ENCODE data around the gene ZNRF2.

The ZNRF2 gene

DNA sequence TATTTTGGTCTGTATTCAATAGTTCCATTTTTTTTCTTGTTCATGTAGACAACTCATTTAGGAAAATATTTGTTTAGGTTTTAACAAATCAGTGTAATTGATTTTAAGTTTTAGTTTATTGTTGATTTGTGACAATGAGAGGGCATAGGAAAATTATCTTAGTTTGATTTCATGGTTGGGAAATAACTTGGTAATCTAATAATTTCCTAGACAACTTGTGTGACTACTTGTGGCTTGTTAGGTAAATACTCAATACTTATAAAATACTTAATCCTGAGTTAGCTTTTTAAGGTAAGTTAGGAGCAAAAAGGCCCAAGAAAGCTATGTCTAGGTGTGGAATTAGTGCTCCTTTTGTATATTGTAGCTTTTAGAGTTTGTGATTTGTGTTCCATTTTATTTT lies 65.4 kb downstream of the ZNRF2 start:
- no peak overlapping the region for H3K9ac ChIP-seq (ENCODE audit: low read length)
- peaks cover 21% of the 10 kb centered on the region for H3K4me1 ChIP-seq (ENCODE audit: insufficient read depth, low read length)
- H3K4me3 ChIP-seq (ENCODE audit: low read depth in 1 of 2, low read length in 2 of 2): no peak overlapping the region
- no peaks in the 10 kb centered on the region for H3K36me3 ChIP-seq (ENCODE audit: insufficient read depth, low read length)
- no peak overlapping the region for H3K27ac ChIP-seq (ENCODE audit: low read depth, low read length)
- H3K27me3 ChIP-seq (ENCODE audit: control insufficient read depth in 1 of 2, insufficient read depth in 2 of 2, low read length in 2 of 2): no peaks in the 10 kb centered on the region
- H3K9me3 ChIP-seq (ENCODE audit: low read length): no peaks in the 10 kb centered on the region

DNA sequence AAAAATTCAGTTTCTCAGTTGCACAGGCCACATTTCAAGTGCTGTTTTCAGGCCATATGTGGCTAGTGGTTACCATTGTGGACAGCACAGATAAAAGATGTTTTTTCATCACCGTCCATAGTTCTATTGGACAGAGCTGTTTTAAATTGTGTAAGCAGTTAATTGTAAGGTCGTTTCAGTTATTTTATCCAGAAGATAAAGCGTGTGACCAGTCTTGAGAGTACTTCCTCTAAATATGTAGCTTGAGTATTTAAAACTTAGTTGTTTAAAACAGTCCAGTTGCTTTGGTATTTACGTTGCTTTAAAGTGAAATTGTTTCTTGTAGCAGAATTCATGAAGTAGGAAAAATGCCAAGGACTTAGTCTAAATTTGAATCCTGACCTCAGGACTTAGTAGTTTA lies 66.9 kb downstream of the ZNRF2 start:
- H3K9me3 ChIP-seq (ENCODE audit: low read length): no peaks in the 10 kb centered on the region
- H3K9ac ChIP-seq (ENCODE audit: low read length): no peak overlapping the region
- H3K4me3 ChIP-seq (ENCODE audit: low read depth in 1 of 2, low read length in 2 of 2): peak overlapping the region in 1 of 2 donors; percentile 2
- peaks cover 17% of the 10 kb centered on the region for H3K4me1 ChIP-seq (ENCODE audit: insufficient read depth, low read length)
- H3K36me3 ChIP-seq (ENCODE audit: insufficient read depth, low read length): no peaks in the 10 kb centered on the region
- no peak overlapping the region for H3K27ac ChIP-seq (ENCODE audit: low read depth, low read length)
- no peaks in the 10 kb centered on the region for H3K27me3 ChIP-seq (ENCODE audit: control insufficient read depth in 1 of 2, insufficient read depth in 2 of 2, low read length in 2 of 2)

DNA sequence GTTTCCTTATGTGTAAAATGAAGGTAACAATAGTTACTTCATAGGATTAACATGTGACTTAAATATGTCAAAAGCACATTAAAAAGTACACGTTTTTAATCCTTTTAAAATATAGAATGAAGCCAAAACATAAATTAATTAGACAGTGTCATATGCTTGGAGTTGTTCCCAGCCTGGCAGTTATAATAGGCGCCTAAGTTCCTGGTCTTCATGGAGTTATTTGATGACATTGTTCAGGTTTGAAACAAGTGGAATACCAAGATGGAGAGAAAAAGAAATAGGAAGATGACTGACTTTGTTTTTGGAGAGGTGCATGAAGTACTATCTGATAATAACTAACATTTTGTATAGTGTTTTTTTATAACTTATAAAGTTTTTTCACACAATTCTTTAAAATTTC lies 67.3 kb downstream of the ZNRF2 start:
- H3K9ac ChIP-seq (ENCODE audit: low read length): no peak overlapping the region
- no peaks in the 10 kb centered on the region for H3K36me3 ChIP-seq (ENCODE audit: insufficient read depth, low read length)
- no peaks in the 10 kb centered on the region for H3K9me3 ChIP-seq (ENCODE audit: low read length)
- H3K4me3 ChIP-seq (ENCODE audit: low read depth in 1 of 2, low read length in 2 of 2): peak overlapping the region in 1 of 2 donors; percentile 2
- peaks cover 17% of the 10 kb centered on the region for H3K4me1 ChIP-seq (ENCODE audit: insufficient read depth, low read length)
- H3K27ac ChIP-seq (ENCODE audit: low read depth, low read length): no peak overlapping the region
- H3K27me3 ChIP-seq (ENCODE audit: control insufficient read depth in 1 of 2, insufficient read depth in 2 of 2, low read length in 2 of 2): no peaks in the 10 kb centered on the region

DNA sequence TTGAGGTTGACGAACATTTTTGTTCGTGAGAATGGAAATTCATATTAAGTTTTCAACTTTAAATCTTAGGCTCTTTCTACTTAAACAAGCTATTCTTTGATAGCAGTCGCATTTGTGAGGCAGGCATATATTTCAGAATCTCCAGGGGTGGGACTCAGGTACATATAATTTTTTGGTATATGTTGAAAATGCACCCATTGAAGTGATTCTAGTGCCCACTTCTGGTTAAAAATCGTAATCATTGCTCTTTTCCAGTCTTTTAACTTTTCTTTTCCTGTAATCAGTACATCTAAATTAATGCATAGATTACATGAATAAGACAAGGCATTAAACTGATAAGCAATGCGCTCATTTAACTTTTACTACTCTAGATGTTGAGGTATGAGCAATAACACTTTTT lies 67.8 kb downstream of the ZNRF2 start:
- Histone ChIP-seq H3K4me1 (ENCODE audit: insufficient read depth, low read length) (peaks cover 17% of the 10 kb centered on the region), H3K9ac (ENCODE audit: low read length) (no peak overlapping the region), H3K9me3 (ENCODE audit: low read length) (no peaks in the 10 kb centered on the region), H3K36me3 (ENCODE audit: insufficient read depth, low read length) (no peaks in the 10 kb centered on the region), H3K27ac (ENCODE audit: low read depth, low read length) (no peak overlapping the region), H3K27me3 (ENCODE audit: control insufficient read depth in 1 of 2, insufficient read depth in 2 of 2, low read length in 2 of 2) (no peaks in the 10 kb centered on the region), H3K4me3 (ENCODE audit: low read depth in 1 of 2, low read length in 2 of 2) (no peak overlapping the region)

DNA sequence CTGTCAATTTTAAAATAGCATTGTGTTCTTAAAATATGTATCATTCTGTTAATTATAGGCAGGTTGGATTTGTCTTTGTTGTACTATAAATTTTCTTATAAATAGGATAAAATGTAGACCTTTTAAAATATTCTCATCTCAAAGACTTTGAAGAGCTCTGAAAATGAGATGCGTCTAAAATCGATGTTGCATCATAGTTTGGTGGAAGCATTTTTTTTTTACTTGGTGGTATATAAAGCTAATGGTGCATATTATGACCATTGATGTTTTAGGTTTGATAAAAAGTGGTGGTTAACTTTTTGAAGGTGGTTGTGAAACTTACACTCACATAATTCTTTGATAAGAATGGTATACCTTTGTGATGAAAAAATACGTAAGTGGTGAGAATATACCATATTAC lies 69.1 kb downstream of the ZNRF2 start:
- Histone ChIP-seq H3K4me3 (ENCODE audit: low read depth in 1 of 2, low read length in 2 of 2) (no peak overlapping the region), H3K9ac (ENCODE audit: low read length) (no peak overlapping the region), H3K27me3 (ENCODE audit: control insufficient read depth in 1 of 2, insufficient read depth in 2 of 2, low read length in 2 of 2) (no peaks in the 10 kb centered on the region), H3K9me3 (ENCODE audit: low read length) (no peaks in the 10 kb centered on the region), H3K27ac (ENCODE audit: low read depth, low read length) (no peak overlapping the region), H3K4me1 (ENCODE audit: insufficient read depth, low read length) (peaks cover 12% of the 10 kb centered on the region), H3K36me3 (ENCODE audit: insufficient read depth, low read length) (no peaks in the 10 kb centered on the region)

DNA sequence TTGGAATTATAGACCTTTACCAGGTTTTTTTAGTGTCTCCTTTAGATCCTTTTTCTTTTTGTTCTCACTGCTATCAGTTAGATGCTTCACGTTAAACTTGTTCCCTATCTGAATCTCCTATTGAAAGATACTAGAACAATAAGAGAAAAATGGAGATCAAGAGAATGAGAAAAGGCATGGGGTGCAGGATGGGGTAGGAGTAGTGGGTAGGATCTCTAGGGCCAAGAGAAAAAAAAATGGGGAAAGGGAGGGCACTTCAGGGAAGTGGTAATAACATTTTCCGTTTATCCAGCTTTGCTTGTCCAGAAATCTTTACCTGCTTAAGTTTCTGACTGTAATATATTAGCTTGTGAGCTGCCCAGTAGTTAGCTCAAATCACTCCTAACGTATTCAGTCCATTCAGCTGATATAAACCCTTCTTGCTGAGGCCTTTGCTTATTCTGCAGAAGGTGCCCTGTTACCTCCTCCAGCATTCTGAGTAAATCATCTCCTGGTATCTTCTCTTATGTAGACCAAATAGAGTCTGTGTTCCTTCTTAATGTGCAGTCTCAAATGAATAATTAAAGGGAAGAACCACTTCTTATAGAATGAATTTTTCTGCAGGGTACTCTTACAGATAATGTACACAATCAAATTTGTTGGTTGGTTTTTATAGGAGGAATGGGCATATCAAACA lies 69.7 kb downstream of the ZNRF2 start:
- no peaks in the 10 kb centered on the region for H3K27me3 ChIP-seq (ENCODE audit: control insufficient read depth in 1 of 2, insufficient read depth in 2 of 2, low read length in 2 of 2)
- no peaks in the 10 kb centered on the region for H3K9me3 ChIP-seq (ENCODE audit: low read length)
- H3K9ac ChIP-seq (ENCODE audit: low read length): no peak overlapping the region
- H3K27ac ChIP-seq (ENCODE audit: low read depth, low read length): no peak overlapping the region
- peaks cover 11% of the 10 kb centered on the region for H3K4me1 ChIP-seq (ENCODE audit: insufficient read depth, low read length)
- no peaks in the 10 kb centered on the region for H3K36me3 ChIP-seq (ENCODE audit: insufficient read depth, low read length)
- no peak overlapping the region for H3K4me3 ChIP-seq (ENCODE audit: low read depth in 1 of 2, low read length in 2 of 2)

DNA sequence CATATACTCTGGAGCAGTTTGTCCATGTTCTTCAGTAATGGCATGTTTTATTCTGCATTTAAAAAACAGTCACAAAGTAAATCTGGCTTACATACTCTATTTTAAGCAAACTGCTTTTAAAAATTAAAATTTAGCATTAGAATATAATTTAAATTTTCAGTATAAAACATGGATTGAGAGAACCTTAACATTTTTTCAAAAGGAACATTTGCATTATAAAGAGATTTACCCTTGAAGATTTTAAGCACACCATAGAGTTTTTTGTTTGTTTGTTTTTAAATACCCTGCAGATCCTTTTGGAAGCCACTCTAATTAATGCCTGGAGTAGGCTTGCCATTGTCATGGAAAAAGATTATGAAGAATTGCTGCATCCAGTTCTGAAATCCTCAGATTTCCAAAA lies 70.4 kb downstream of the ZNRF2 start:
- Histone ChIP-seq H3K4me3 (ENCODE audit: low read depth in 1 of 2, low read length in 2 of 2) (no peak overlapping the region), H3K9me3 (ENCODE audit: low read length) (no peaks in the 10 kb centered on the region), H3K9ac (ENCODE audit: low read length) (no peak overlapping the region), H3K4me1 (ENCODE audit: insufficient read depth, low read length) (peaks cover 11% of the 10 kb centered on the region), H3K27ac (ENCODE audit: low read depth, low read length) (no peak overlapping the region), H3K27me3 (ENCODE audit: control insufficient read depth in 1 of 2, insufficient read depth in 2 of 2, low read length in 2 of 2) (no peaks in the 10 kb centered on the region), H3K36me3 (ENCODE audit: insufficient read depth, low read length) (no peaks in the 10 kb centered on the region)

DNA sequence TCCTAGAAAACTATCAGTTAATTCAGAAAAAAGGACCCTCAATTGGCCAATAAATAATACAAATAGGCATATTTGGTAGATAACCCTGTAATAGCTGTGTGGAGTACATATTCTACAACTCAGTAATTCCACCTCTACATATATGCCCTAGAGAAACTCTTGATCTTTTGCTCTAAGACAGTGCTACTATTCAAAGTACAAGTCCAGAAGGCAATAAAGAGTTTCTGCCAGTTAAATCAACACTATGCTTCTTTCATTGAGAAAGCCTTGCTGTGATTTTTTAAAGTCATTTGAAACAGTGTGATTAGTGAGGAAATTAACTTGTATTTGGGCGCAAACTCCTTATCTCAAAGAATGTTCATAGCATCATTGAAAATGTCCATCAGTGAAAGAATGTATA lies 75.6 kb downstream of the ZNRF2 start:
- no peak overlapping the region for H3K9ac ChIP-seq (ENCODE audit: low read length)
- no peak overlapping the region for H3K27ac ChIP-seq (ENCODE audit: low read depth, low read length)
- no peak overlapping the region for H3K4me3 ChIP-seq (ENCODE audit: low read depth in 1 of 2, low read length in 2 of 2)
- H3K27me3 ChIP-seq (ENCODE audit: control insufficient read depth in 1 of 2, insufficient read depth in 2 of 2, low read length in 2 of 2): no peaks in the 10 kb centered on the region
- H3K4me1 ChIP-seq (ENCODE audit: insufficient read depth, low read length): no peaks in the 10 kb centered on the region
- H3K36me3 ChIP-seq (ENCODE audit: insufficient read depth, low read length): no peaks in the 10 kb centered on the region
- H3K9me3 ChIP-seq (ENCODE audit: low read length): no peaks in the 10 kb centered on the region

DNA sequence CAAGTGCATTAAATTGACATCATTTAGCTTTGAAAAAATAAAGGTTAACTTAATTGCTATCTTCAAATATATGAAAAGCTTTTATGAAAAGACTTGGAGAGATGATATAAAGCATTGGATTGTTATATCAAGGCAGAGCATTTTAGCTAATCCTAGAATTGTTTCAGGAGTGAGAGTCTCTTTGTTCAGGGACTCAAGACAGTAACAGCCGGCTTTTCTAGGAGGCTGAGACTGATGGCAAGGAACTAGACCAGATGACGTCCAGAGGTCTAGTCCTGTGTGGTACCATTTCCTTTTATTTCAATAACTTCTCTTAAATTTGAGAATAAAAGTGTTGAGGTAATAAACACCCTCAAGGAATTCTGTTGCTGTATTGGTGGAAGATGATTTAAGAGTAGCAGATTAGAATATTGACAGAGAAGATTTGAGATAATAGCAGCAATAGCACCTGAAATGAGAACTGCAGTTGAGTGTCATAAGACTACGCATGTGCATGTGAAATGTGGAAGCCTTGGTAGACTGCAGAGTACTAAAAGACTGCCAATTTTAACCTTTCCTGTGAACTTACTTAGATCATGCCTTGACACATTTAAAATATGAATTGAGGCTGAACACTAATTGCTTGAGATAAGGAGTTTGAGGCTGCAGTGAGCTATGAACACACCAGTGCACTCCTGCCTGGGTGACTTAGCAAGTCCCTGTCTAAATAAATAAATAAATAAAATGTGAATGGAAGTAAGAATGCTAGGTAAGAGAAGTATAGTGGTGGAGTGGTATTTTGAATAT lies 79.6 kb downstream of the ZNRF2 start:
- H3K9ac ChIP-seq (ENCODE audit: low read length): no peak overlapping the region
- H3K9me3 ChIP-seq (ENCODE audit: low read length): no peaks in the 10 kb centered on the region
- no peaks in the 10 kb centered on the region for H3K4me1 ChIP-seq (ENCODE audit: insufficient read depth, low read length)

DNA sequence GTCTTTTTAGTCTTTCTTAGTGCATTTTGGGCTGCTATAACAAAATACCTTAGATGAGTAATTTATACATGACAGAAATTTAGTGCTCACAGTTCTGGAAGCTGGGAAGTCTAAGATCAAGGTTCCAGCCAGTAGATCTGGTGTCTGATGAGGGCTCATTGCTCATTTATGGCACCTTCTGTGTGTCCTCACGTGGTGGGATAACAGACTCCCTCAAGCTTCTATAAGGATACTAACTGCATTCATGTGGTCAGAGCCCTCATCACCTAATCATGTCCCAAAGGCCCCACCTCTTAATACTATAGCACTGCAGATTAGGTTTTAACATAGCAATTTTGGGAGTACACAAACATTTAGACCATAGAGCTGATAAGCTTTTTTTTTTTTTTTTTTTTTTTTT lies 80.4 kb downstream of the ZNRF2 start:
- no peaks in the 10 kb centered on the region for H3K27me3 ChIP-seq (ENCODE audit: control insufficient read depth in 1 of 2, insufficient read depth in 2 of 2, low read length in 2 of 2)
- no peak overlapping the region for H3K27ac ChIP-seq (ENCODE audit: low read depth, low read length)
- no peaks in the 10 kb centered on the region for H3K36me3 ChIP-seq (ENCODE audit: insufficient read depth, low read length)
- H3K9ac ChIP-seq (ENCODE audit: low read length): no peak overlapping the region
- no peak overlapping the region for H3K4me3 ChIP-seq (ENCODE audit: low read depth in 1 of 2, low read length in 2 of 2)
- H3K4me1 ChIP-seq (ENCODE audit: insufficient read depth, low read length): no peaks in the 10 kb centered on the region
- H3K9me3 ChIP-seq (ENCODE audit: low read length): no peaks in the 10 kb centered on the region

More for the DNA sequence above, 79.6 kb downstream of the ZNRF2 start:
- Histone ChIP-seq H3K27me3 (ENCODE audit: control insufficient read depth in 1 of 2, insufficient read depth in 2 of 2, low read length in 2 of 2) (no peaks in the 10 kb centered on the region), H3K36me3 (ENCODE audit: insufficient read depth, low read length) (no peaks in the 10 kb centered on the region), H3K4me3 (ENCODE audit: low read depth in 1 of 2, low read length in 2 of 2) (no peak overlapping the region), H3K27ac (ENCODE audit: low read depth, low read length) (no peak overlapping the region)

DNA sequence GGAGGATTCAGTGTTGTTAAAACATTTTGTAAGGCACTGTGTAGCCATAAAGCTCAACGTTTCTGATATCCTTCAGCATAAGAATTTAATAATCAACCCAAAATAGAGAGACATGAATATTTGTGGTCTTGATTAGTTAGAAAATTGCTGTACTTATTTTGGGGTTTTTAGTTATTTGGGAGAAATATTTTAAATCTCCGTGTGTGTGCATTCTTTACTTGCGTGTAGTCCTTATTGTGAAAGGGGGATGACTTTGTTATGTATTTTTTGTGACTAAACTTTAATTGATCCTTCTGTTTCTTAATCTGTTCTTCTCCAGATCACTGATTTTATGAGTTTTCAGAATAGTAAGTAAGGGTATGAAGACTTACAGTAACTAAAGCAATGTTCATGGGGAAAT lies 81.2 kb downstream of the ZNRF2 start:
- Histone ChIP-seq H3K4me3 (ENCODE audit: low read depth in 1 of 2, low read length in 2 of 2) (no peak overlapping the region), H3K27me3 (ENCODE audit: control insufficient read depth in 1 of 2, insufficient read depth in 2 of 2, low read length in 2 of 2) (no peaks in the 10 kb centered on the region), H3K36me3 (ENCODE audit: insufficient read depth, low read length) (no peaks in the 10 kb centered on the region), H3K4me1 (ENCODE audit: insufficient read depth, low read length) (no peaks in the 10 kb centered on the region), H3K9me3 (ENCODE audit: low read length) (no peaks in the 10 kb centered on the region), H3K27ac (ENCODE audit: low read depth, low read length) (no peak overlapping the region), H3K9ac (ENCODE audit: low read length) (no peak overlapping the region)

DNA sequence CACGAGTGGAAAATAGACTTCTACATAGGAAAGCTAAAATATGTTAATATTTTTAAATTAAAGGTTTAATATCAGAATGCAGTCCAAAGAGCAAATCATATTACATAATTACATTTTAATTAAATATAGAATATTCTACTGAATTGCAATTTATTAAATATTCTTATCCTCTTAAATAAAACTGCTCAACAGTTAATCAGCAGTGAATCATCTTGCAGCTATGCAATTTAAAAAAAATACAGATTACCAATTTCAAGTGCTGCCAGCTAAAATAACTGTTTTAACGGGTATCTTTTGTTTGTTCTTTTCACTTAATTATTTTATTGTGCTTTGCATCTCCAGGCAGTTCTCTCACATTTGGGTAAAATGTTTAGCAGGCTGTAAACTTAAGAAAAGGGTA lies 82.2 kb downstream of the ZNRF2 start:
- no peaks in the 10 kb centered on the region for H3K9me3 ChIP-seq (ENCODE audit: low read length)
- no peaks in the 10 kb centered on the region for H3K4me1 ChIP-seq (ENCODE audit: insufficient read depth, low read length)
- no peaks in the 10 kb centered on the region for H3K36me3 ChIP-seq (ENCODE audit: insufficient read depth, low read length)
- no peak overlapping the region for H3K9ac ChIP-seq (ENCODE audit: low read length)
- no peak overlapping the region for H3K4me3 ChIP-seq (ENCODE audit: low read depth in 1 of 2, low read length in 2 of 2)
- H3K27me3 ChIP-seq (ENCODE audit: control insufficient read depth in 1 of 2, insufficient read depth in 2 of 2, low read length in 2 of 2): no peaks in the 10 kb centered on the region
- H3K27ac ChIP-seq (ENCODE audit: low read depth, low read length): no peak overlapping the region

Data from muscle layer of colon (tissue), 2 donors.